ENCODE measurements around the gene BHLHE23.

BHLHE23 gene

GRCh38 chr20:63033794-63034709 lies 27.3 kb upstream of the BHLHE23 start:
- no peak overlapping the region for H3K4me3 ChIP-seq (ENCODE audit: low read length)
- TF ChIP-seq ZNF274 (IDR thresholded peaks at IDR 0.05; ENCODE audit: low read depth, low read length): no peak

DNA sequence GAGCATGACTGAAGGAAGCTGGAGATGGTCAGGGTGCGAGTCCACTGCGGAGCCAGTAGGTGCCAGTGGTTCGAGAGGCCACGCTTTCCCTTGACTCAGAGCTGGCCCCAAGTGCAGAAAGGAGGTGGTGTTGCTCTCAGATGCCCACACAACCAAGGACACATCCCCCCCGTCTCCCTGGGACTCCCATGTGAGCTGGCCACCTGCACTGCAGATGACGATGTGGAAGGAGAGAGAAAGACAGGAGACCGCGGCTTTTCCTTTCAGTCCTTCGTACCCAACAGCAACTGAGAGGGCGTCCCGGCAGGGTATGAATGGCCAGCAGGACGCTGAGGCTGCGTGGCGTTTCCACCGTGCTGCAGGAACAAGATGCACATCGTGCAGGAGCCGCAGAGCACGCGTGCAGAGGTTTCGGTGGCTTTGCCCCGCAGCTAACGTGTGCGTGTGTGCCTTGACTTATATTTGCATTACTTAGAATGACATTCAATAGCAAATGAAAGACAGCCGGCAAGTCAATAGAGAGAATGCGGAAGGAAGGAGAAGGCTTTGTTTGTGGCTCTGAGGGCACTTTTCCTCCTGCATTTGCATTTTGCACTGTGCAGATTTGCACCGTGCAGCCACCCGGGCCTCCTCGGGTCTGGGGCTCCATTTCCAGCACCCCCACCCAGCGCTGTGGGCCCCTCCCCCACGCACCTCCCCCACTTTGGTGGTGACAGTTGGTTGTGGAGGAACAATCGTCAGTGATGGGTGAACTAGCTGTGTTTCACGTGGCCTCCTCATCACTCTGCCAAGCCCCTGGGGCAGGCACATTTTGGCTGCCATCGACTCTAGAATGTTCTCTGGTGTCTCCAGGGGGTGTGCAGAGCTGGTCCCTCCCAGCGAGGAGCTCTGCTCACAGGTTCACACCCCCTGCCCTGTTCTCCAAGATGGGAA lies 26.4 kb upstream of the BHLHE23 start:
- peak overlapping the region; percentile 8; the same call in 1 of the 2 replicates for H3K4me3 ChIP-seq (ENCODE audit: low read length)
- no peak for TF ChIP-seq ZNF274 (IDR thresholded peaks at IDR 0.05; ENCODE audit: low read depth, low read length)

DNA sequence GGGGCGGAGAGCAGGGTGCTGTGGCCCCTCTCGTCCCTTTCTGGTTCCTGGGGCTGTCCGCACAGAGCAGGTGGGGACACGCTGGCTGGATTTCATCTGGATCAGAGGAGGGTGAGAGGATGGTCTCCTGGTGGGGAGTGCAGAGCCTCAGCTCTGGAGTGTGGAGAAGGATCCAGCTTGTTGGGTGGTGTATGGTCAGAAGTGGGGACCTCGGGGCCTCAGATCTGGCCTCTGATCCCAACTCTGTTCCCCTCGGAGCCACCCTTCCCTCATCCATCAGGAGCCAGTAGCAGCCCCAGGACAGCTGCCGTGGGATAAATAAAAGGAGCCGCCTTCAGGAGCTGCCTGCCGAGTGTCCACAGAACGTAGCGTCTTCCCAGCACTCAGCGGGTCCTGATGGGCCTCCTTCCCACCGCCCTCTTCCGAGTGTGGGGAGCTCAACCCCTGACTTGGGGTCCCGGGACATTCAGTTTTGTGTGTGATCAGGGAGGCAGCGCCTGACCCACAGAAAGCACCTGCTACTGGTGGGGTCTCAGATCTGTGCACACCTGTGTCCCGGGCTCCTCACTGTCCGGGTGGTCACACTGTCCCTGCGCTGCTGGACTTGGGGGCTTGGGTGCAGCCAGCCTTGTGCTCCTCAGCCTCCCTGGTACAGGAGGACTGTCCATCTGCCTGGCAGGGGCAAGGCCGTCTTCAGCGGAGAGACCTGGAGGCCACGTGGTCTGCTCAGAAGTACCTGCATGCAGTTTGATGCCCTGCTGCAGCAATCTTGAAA lies 25.4 kb upstream of the BHLHE23 start:
- no peak for TF ChIP-seq ZNF274 (IDR thresholded peaks at IDR 0.05; ENCODE audit: low read depth, low read length)
- no peak overlapping the region; the same call in 1 of the 2 replicates for H3K4me3 ChIP-seq (ENCODE audit: low read length)

DNA sequence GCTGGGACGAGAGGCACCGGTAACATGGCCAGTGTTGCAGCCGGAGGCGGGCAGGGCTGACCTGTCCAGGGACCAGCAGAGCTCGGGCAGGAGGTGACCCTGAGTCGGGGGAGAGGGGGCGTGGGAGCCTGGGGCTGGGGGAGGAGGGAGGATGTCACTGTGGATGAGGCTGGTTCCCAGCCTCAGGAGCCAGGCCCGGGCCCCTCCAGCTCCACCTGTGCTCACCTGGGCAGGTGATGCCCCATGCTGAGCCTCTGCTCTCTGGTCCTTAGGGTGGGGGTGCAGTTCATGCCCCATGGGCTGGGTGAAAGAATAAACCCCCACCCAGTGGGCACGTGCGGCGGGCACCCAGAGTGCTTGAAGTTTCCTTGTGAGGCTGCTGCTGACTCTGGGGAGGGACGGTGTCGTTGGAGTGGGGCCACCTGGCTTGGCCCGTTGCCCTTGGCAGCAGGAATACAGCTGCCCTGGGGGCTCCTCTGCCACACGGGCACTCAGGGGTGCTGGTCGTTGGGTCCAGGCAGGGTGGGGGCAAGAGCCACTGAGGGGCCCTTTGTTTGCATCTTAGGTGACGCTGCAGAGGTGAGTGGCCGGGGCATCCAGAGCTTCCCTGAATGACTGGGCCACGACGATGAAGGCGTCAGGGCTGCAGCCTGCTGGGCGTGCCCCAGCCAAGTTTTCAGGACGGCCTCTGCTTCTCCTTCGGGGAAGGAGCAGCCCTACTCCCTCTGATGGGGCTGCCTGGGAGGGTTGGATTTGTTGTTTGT lies 24.7 kb upstream of the BHLHE23 start:
- TF ChIP-seq ZNF274 (IDR thresholded peaks at IDR 0.05; ENCODE audit: low read depth, low read length): no peak
- no peak overlapping the region for H3K4me3 ChIP-seq (ENCODE audit: low read length)

DNA sequence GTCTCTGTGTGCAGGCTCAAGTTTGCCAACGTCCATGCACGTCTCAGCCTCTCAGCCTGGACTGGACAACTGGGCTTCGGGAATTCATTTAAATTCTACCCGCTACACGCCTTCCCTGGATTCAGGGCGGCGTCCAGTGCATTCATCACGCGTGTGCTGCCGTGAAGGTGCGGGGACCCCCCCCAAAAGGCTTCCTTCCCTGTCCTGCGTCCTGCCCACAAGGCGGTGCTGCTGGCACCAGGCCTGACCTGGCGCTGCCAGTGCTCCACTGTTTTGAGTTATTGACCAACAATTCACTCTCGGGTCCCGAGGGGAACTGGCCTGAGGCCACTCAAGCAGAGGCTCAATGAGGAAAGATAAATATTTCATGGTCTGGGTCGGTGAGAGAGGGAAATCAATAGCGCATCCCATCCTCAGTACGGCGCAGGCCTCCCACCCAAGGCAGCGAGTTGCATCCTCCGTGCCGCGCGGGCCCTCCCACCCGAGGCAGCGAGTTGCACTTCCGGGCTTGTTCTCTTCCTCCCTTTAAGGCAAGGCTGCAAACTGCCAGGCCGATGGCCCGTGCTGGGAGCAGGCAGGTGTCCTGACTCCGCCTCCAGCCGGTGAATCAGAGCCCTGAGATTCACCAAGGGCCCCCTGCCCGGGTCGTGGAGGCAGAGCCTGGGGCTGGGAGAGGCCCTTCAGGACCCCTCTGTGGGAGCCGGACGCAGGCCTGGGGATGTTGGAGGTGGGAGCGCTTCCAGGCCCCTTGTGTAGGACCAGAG lies 22.8 kb upstream of the BHLHE23 start:
- peak overlapping the region; percentile 15; the same call in 1 of the 2 replicates for H3K4me3 ChIP-seq (ENCODE audit: low read length)
- TF ChIP-seq ZNF274 (IDR thresholded peaks at IDR 0.05; ENCODE audit: low read depth, low read length): no peak

GRCh38 chr20:63028461-63028921 lies 21.7 kb upstream of the BHLHE23 start:
- H3K4me3 ChIP-seq (ENCODE audit: low read length): peak overlapping the region; percentile 16; the same call in 1 of the 2 replicates

GRCh38 chr20:63027922-63028389 lies 21.2 kb upstream of the BHLHE23 start:
- H3K4me3 ChIP-seq (ENCODE audit: low read length): peak overlapping the region; percentile 16; the same call in 1 of the 2 replicates
- no peak for TF ChIP-seq ZNF274 (IDR thresholded peaks at IDR 0.05; ENCODE audit: low read depth, low read length)

More at GRCh38 chr20:63028461-63028921, 21.7 kb upstream of the BHLHE23 start:
- TF ChIP-seq ZNF274 (IDR thresholded peaks at IDR 0.05; ENCODE audit: low read depth, low read length): no peak

GRCh38 chr20:63027221-63027921 lies 20.6 kb upstream of the BHLHE23 start:
- no peak for TF ChIP-seq ZNF274 (IDR thresholded peaks at IDR 0.05; ENCODE audit: low read depth, low read length)
- no peak overlapping the region; the same call in 1 of the 2 replicates for H3K4me3 ChIP-seq (ENCODE audit: low read length)

- H3K4me3 ChIP-seq (ENCODE audit: low read length): no peak overlapping the region; the same call in 1 of the 2 replicates
- no peak for TF ChIP-seq ZNF274 (IDR thresholded peaks at IDR 0.05; ENCODE audit: low read depth, low read length)
Observed at GRCh38 chr20:63026582-63027165, 19.9 kb upstream of the BHLHE23 start.

DNA sequence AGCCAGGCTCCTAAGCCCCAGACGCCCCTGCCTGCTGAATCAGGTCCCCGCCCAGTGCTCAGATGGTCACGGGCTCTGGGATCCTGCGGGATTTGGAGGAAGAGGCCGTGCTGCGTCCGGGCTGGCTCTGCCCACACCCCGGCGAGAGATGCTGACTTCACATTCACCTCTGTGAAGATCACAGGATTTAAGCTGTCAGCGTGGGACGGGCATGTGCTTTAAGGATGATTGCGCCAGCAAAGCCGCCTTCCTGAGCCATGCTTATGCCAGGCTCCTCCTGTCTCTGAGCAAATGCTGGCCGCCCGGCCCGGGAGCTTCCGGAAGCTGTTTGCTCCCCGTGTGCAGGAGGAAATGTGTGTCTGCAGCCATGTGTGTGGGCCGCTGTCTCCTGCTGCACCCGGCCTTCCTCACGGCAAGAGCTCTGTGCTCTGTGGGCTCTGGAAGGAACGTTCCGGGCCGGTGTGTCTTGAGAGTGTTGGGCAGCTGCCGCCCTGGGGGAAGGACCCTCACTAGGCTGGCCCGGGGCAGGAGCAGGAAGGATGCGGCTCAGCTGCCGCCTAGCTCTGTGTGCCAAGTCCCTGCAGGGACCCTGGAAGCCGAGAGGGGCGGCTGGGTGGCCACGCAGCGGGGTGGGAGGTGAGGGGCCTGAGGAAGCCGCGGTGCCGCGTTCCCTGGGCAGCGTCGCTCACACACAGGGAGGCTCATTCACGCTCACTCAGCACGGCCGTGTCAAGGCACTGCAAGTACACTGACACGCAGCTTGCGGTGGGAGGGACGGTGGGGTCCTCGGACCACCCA lies 19.0 kb upstream of the BHLHE23 start:
- H3K4me3 ChIP-seq (ENCODE audit: low read length): no peak overlapping the region; the same call in 1 of the 2 replicates
- TF ChIP-seq ZNF274 (IDR thresholded peaks at IDR 0.05; ENCODE audit: low read depth, low read length): no peak

Data from GM08714 (cell line).